Hematopoietic multipotent progenitor cell treated with erythropoietin and hydrocortisone succinate and interleukin-3 and kit ligand, for 4 days (in vitro differentiated cells): Measurements from ENCODE around the gene GNG5.
A peak's percentile ranks its signal among the peaks of the same experiment; 100 is the strongest.
"Not testable (repeated sequence)": the region's sequence is repeated elsewhere in the genome, so short reads cannot be mapped to it uniquely, and the experiment has no call there.

ENCODE experiments used
- DNase-seq: peaks from one replicate; pipeline ENCODE4 v3.0.0-alpha.2; 2015

Gene GNG5

DNA sequence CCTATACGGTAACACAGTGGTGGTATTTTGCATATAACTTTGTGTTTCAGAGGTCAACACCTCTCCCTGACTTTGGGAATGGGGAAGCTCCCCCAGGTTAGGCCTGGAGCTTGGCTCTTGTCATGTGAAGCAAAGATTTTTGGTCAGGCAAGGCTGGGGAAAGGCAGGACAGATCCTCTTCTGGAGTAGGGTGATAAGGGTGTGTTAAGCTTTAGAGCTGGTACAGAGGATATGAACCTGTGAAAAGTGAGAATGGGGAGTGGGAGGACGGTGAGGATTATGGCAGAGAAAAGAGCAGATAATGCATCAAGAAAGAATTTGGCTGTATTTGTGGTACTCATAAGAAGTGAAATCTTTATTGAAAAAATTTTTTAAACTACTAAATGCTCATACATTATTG is 25.1 kb downstream of the GNG5 start:
- peak; percentile 11 for DNase-seq

DNA sequence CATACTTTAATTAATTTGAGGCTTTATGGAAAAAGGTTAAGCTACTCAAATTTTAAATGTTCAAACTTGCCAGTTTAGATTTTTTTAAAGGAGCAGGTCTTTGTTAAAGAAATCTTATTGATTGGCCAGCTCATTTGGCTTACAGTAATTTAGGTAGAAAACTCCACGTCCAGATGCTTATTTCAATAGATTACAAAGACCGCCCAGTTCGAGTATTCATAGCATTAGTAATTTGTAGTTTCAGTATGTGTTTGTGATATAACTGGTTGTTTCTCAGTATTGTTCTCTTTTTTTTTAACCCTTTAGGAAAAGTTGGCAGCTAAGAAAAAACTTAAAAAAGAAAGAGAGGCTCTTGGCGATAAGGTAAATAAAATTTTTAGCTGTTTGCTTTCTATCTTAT is 25.7 kb downstream of the GNG5 start:
- no peak for DNase-seq

GRCh38 chr1:84479998-84480397 is 26.4 kb downstream of the GNG5 start:
- peak; percentile 13 for DNase-seq

DNA sequence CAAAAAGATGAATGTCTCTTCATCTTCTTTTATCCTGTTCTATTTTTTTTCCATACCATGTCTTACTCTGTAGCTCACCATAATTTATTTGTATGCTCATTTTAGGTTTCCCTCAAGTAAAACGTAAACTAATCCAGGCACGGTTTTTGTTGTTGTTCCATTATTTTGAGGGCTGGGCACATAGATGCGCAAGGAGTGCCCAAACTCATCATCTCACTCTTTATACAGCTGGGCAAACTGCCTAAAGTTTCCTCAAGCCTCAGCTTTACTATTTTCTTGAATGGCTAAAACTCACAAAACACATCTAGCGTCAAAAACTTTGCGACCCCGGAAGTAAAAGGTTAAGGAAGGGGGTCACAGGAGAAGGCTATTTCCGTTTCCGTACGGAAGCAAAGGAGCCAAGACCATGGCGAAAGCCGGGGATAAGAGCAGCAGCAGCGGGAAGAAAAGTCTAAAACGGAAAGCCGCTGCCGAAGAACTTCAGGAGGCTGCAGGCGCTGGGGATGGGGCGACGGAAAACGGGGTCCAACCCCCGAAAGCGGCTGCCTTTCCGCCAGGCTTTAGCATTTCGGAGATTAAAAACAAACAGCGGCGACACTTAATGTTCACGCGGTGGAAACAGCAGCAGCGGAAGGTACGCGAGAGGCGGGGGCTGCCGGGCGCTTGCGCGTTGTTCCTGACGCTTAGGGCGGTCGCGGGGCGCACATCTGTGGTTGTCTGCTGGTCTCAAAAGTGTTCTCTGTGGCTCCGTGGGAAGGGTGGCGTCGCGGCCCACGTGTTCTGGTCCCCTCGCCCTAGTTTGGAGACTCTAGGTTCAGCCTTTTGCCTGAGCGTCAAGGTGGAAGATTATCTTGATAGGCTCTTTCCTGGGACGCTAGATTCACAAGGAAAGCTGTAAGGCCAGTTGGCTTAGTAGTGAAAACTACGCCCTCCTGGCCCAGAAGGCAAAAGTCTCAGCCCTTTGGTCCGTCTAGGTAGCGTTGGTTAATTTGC is 27.2 kb downstream of the GNG5 start, which contains the start of gene RPF1:
Gene RPF1 (plus strand): TSS at position 391 of the 993 bp plus-strand sequence. CDS start 16 bp downstream, at position 407.
- DNase-seq = peak; percentile 95

GRCh38 chr1:84476225-84476624 is 30.2 kb downstream of the GNG5 start:
- no peak for DNase-seq

- DNase-seq = no peak
Observed at GRCh38 chr1:84467298-84467697, 39.1 kb downstream of the GNG5 start.

DNA sequence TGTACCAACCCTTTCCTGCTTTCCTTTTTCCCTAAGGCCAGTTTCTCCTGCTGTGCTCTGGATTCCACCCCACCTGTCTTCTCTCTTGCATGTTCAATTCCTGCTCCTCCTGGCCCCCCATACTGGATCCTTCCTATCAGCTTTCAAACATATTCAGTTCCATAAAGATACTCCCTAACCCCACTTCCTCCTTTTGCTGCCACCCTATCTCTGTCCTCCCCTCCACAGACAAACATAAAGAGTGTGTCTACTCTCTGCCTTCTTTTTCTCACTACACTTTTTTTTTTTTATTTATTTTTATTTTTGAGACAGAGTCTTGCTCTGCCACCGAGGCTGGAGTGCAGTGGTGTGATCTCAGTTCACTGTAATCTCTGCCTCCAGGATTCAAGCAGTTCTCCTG is 44.3 kb downstream of the GNG5 start:
- DNase-seq = peak; percentile 49

GRCh38 chr1:84452436-84452835 is 53.9 kb downstream of the GNG5 start:
- DNase-seq = no peak

GRCh38 chr1:84450910-84451309 is 55.5 kb downstream of the GNG5 start:
- DNase-seq = no peak

GRCh38 chr1:84448704-84449103 is 57.7 kb downstream of the GNG5 start:
- DNase-seq = not testable (repeated sequence)
